GM19238 (cell line): ENCODE measurements around the gene DYNC1LI1.
A peak's percentile ranks its signal among the peaks of the same experiment; 100 is the strongest.
"Not testable (repeated sequence)": the region's sequence is repeated elsewhere in the genome, so short reads cannot be mapped to it uniquely, and the experiment has no call there.

Experiments
- DNase-seq: peaks from one replicate; pipeline ENCODE4 v3.0.0; 2011; ENCODE audit warnings: low spot score; ENCODE audit not compliant: insufficient read length

DYNC1LI1 gene

DNA sequence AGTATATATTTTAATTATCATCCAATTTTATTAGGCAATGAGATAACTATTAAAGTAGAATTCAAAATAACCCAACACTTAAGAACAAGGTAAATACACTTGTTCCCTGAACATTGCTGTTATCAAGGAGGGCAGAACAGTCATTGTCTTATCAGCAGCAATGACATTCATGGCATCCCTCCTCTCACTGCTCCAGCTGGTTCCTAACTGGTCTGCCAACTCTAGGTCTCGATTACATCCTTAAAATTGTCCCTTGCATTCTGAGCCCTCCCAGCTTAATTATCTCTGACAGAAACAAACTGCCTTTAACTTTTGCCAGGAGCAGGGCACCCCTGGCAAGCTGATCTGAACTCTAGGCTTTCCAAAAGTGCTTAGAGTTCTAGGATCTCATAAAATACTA lies 14.0 kb upstream of the DYNC1LI1 start:
- DNase-seq, result no peak

DNA sequence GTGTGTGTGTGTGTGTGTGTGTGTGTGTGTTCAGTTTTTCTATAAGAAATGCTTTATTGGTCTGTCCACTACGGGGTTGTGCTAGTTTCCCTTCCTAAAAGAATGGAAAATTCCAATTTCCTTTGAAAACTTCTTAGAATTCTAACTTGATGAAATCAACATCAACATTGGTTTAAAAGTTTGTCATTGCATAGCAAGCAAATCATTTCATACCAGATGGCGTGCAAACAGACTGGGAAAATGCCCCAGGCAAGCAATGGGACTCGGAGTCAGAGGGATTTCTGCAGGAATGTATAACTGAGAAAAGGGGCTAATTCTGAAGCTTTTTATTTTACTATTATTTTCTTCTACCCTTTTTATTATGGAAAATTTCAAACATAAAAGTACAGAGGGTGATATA lies 13.1 kb upstream of the DYNC1LI1 start:
- no peak for DNase-seq

DNA sequence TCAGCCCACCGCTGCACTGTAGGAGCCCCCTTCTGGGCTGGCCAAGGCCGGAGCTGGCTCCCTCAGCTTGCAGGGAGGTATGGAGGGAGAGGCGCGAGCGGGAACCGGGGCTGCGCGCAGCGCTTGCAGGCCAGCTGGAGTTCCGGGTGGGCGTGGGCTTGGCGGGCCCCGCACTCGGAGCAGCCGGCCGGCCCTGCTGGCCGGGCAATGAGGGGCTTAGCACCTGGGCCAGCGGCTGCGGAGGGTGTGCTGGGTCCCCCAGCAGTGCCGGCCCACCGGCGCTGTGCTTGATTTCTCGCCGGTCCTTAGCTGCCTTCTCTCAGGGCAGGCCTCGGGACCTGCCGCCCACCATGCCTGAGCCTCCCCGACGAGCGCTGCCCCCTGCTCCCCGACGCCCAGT lies 8.0 kb upstream of the DYNC1LI1 start:
- not testable (repeated sequence) for DNase-seq

DNA sequence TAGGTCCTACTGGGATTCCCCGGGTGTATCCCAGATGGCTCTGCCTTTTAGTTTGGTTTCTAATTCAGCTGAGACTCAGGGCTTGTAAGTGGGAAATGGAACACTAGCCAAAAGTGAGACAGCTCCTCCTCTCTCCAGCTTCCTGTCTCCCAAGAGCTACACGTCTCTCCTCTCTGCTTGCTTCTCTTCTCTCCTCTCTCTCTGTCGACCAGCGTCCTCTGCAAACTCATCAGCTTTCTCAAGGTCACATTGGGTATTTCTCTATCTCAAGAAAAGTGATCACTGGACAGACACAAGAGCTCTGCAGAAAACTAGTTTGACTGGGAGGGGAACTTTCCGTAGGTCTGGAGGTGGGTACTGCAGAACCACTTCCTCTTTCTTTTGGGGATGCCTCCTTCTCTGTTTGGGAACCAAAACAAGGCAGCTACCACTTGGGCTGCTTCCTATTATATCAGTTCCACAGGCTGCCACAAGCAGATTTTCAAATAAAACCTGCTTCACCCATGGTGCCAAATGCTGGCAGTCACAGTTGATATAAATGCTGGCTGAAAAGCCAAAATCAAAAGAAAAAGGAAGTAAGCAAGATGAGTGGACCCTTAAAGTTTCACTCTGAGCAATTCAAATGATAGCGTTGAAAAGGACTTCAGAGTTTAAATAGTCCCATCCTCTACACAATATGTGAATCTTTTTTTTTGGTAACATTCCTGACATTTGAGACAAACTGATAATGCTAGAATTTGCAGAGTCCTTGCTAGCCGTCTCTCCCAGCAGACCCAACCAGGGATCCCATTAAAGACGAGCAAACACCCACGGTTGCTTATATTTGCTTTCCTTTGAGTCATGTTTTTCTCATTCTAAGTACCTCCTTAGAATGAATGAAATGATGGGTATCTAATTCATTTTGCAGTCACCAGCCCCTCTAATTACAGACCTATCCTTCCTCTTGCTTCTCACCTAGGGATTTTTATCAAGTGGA lies 7.2 kb upstream of the DYNC1LI1 start:
- DNase-seq, result peak; percentile 43

DNA sequence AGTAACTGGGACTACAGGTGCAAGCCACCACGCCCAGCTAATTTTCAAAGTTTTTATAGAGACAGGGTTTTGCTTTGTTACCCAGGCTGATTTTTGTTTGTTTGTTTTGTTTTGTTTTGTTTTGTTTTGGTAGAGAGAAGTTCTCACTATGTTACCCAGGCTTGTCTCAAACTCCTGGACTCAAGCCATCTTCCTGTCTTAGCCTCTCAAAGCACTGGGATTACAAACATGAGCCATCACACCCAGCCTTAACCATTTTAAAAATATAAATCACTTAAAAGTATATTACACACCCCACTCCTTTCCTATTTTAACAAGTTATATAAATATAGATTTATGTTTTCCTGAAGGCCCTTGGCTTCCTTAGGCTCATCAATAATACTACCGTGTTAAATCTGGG lies 6.5 kb upstream of the DYNC1LI1 start:
- DNase-seq, result no peak

DNA sequence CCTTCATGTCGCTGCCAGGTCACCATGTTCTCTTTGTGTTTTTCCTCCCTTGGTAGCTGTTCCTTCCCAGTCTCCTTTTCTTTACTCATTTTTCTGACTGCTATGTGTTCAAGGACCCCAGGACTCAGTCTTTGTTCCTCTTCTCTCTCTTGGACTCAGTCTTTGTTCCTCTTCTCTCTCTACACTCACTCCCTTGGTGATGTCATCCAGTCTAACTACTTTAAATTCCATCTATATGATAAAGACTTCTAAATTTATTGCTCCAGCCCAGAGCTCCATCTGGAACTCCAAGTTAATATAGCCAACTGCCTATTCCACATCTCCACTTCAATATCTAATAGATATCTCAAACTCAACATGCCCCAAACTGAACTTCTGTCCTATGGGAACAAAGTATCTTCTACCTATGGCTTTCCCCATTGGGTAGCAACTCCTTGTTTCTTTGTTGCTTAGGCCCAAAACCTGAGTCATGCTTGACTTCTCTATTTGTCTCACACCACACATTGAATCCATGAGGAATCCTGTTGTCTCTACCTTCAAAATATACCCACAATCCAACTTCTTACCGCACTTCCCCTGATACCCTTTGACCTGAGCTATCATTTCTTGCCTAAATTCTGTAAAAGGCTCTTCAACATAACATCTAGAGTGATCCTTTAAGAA lies 4.9 kb upstream of the DYNC1LI1 start:
- no peak for DNase-seq

DNA sequence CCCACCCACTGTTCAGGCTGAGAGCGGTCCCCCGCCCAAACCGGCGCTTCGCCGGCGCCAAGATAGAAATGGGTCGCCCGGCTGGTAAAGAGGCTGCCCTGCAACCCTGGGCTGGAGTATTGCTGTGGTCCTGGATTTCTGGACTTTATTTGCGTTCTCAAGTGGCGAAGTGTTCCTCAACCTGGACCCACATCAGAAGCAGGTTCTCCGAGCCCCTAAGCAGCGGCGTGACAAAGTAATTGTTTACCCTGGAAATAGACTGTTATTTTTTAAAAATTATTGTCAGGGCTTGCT lies 481 bp upstream of the DYNC1LI1 start:
- DNase-seq, result no peak

DNA sequence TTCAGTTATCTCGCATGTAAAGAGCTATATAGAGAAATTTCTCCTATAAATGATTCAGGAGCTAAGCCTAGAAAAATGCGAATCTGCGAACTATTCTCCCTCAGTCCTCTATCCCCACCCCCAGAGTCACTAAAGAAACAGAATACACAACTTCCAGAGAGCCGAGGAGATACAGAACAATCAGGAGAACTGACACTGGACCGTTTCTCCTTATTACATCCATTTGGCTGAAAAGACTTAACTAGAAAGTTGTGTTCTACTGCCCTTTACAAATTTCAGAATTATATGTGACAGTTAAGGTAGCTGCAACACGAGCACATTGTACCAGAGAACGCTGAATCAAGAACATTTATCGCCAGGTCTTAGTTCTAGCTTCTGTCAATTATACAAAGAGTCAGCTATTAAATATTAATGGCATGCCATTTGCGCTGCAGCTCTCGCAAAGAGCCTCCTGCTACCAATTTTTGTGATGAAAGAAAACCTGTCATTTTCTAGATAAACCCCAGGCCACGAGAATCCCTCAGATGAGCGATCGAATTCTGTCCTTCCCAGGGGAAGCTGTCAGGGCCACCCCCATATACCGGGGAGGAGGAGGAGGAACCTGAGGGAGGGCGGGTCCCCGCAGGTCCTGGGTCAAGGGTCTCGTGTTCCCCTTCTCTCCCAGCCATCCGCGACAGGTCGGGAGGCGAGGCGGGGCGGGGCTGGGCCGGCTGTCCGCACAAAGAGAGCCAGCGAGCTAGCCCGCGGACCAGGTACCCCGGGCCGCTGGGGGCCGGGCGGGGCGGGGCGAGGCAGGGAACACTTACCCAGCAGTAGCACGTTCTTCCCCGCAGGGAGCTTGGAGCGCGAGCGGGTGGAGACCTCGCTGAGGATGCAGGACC lies 878 bp downstream of the DYNC1LI1 start:
- DNase-seq, result peak; percentile 30

DNA sequence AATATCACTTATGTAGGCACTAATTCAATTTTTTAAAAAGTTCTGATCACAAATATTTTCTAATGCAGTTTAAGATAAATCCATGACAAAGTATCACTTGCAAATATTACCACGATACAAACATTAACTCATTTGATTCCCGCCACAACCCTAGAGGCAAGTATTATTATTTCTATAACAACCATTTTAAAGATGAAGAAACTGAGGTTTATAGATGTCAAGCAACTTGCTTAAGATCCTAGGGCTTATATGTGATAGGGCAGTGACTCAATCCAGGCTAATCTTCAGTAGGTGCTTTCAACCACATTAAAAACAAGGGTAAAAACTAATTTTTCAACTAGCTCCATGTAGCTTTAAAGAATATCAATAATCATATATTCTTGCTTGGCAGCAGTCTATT lies 1.7 kb downstream of the DYNC1LI1 start:
- no peak for DNase-seq

DNA sequence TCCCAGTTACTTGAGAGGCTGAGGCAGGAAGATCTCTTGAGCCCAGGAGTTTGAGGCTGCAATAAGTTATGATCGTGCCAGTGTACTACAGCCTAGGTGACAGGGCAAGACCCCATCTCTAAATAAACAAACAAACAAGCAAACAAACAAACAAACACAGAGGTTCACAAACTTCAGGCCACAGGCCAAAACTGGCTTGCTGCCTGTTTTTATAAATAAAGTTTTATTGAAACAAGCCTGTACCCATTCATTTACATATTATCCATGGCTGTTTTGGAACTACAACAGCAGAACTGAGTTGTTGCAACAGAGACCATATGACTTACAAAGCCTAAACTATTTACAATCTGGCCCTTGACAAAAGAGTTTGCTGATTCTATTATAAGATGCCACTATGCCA lies 6.5 kb downstream of the DYNC1LI1 start:
- DNase-seq, result no peak

DNA sequence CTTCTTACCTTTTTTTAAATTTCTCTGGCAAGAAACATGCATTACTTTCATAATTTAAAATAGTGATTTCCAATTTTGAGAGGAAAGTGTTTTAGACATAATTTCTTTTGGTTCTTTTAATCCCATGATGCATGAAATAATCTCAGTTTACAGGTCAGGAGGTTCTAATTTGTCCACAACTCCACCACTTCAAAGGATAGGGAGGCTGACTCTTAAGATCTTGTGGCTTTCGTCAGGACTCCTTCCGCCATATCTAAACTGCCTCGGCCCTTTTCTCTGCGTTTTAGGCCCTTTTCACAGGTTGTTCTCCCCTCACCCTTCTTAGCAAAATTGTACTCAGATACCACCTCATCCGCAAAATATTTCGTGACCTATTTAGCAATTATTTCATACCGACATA lies 8.0 kb downstream of the DYNC1LI1 start:
- DNase-seq, result no peak

DNA sequence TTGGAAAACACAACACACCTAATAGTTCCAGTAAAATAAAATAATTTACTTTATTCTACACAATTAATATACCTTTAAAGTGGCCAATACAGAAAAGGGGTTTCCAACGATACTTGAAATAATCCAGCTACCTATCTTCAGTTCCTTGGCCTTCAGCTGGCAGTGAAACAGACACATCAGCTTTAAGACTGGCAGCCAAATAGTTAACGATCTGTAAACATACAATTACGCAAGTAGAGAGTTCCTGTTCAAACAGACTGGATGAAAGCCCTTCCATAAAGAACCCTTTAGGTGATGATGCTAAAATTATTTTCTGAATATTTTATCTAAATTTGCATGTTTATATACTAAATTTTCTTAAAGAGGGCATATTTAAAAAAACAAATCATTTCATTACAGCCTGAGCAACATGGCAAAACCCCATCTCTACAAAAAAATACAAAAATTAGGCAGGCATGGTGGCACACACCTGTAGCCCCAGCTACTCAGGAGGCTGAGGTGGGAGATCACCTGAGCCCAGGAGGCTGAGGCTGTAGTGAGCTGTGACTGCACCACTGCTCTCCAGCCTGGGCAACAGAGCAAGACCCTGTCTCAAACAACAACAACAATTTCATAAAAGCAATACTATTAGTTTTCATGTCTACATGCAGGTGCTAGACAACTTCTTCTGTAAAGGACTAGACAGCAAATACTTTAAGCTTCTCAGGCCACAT lies 12.9 kb downstream of the DYNC1LI1 start:
- DNase-seq, result no peak

DNA sequence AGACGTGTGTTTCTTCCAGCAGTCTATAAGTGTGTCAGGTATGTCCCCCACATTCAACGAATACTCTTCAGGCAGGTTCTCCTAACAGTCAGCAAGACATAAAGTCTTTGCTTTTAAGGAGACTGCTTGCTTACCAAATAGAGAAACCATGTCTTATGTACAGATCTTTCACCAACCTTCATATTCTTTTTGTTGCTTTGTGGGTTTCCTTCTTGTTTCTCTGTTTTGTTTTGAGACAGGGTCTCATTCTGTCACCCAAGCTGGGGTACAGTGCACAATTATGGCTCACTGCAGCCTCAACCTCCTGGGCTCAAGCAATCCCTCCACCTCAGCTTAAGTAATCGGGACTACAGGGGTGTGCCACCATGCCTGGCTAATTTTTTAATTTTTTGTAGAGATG lies 14.3 kb downstream of the DYNC1LI1 start:
- no peak for DNase-seq

DNA sequence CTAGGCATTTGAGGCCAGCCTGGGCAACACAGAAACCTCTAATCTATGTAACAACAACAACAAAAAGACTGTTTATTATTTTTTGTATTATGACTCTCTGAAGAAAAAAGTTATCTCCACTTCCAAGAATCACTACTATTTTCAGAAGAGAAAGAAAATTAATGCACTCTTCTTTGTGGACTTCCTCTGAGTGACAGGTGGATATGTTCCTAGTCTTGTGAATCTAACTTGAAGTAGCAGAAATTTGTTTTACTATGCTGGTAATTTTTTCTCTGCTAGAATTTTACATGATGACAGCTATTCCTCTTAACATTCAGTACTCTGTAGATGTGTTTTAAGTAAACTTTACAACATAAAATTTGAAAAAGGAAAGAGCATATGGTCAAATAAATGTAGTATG lies 16.7 kb downstream of the DYNC1LI1 start:
- no peak for DNase-seq

DNA sequence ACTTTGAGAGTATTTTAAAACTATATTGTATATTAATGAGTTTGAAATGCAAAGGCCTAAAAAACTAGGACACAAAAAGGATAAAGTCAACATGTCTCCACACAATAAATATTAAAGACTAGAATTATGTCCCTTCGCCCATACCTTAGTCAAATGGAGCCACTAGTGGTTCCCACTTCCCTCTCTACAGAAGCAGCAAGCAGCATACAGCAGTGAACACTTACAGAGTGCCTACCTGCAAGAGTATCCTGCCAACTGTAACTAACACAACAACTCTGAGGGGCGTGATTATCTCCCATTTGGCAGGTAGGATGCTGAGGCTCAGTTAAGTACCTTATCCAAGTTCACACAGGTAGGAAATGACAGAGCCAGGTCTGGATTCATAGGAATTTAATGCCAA lies 17.2 kb downstream of the DYNC1LI1 start:
- DNase-seq, result no peak

DNA sequence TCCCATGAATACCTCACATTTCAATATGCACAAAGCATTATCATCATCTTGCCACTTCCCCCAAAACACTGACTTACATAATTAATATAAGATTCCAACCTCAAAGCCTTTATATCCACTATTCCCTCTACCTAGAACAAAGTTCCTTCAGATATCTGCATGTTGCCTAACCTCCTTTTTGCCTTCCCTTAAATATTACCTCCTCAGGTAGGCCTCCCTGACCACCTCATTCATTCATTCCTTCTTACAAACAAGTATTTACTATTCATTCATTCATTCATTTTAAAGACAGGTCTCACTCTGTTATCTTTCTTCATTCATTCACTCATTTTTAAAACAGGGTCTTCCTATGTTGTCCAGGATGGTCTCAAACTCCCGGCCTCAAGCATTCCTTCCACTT lies 18.6 kb downstream of the DYNC1LI1 start:
- DNase-seq, result no peak

DNA sequence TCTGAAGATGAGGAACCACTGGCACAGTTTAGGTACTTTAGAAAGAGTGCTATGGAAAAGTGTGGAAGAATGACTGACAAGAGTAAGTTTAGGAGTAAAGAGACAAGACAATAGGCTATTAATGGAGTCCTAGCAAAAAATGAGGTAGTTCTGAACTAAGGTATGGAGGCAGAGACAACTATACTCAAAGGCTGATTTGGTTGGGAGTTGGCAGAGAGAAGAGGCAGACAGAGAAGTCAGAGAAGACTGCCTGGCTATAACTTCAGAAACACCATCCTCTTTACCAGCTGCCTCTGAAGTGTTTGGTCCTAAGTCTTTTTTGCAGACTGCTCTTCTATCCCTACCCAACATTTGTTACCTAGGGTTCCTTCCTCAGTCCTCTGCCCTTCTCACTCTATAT lies 19.2 kb downstream of the DYNC1LI1 start:
- DNase-seq, result no peak

DNA sequence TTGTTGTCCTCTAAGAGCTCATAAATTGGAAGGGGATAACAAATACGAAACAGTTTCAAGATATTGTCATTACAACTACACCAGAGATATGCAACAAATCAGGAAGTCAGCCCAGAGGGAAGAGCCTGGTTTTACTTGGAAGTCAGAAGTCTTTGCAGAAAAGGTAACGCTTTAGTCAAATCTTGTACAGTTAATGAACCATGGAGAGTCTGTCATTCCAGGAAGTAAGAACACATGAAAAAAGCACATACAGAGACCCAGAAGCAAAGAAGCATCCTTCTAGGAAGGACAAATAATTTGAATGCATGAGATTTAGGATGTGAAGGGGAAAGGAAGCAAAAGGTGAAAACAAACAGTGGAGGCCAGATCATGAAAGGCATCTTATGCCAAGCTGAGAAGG lies 19.6 kb downstream of the DYNC1LI1 start:
- no peak for DNase-seq

DNA sequence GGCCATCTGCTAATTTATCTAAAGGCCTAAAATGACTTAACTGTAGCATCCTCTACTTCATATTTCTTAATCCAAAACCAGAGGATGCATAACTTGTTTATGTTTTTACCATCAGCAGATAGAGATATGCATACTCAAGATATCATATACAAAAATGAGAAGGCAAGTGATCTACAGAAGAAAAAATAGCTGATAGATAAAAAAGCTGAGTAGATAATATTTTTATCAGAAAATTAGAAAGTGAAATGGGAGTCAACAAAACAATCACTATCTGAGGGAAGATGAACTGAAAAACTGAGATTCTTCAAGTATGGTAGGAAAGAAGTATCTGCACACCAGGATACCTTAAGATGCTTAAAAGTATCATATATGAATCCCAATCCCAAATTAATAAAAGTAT lies 25.4 kb downstream of the DYNC1LI1 start:
- no peak for DNase-seq

DNA sequence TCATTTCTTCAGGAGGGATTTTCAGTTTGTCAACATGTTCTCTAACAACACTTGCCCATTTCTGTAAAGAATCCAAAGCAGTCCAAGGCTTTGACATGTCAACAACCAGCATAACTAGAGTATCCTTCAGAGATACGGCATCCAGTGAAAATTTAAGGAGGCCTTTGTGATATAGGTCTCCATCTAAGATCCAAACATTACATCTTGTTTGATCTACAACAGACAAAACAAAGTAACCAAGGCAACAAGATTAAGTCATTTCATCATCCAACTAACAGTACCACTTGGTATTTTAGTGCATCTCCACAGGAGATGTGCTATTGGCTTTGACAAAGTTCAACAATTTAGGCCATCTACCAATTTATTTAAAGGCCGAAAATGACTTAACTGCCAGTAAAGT lies 25.8 kb downstream of the DYNC1LI1 start:
- no peak for DNase-seq

DNA sequence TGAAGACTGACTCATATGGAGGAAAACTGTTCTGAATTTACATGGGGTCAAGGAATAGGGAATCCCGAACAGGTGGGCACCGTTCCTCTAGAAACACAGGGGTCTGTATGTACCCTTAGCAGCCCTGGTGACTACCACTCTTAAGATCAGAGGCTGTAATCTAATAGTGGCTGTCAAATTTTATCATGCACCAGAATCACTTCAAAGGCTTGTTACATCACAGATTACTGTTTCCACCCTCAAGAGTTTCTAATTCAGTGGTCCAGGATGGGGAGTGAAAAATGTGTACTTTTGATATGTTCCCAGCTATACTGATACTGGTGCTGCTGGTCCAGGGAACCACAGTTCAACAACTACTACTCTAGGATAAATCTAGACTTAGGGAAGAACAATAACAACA lies 27.9 kb downstream of the DYNC1LI1 start:
- no peak for DNase-seq
